ENCODE results near the gene ENPP1.
A peak's percentile ranks its signal among the peaks of the same experiment; 100 is the strongest.

The ENPP1 gene

DNA sequence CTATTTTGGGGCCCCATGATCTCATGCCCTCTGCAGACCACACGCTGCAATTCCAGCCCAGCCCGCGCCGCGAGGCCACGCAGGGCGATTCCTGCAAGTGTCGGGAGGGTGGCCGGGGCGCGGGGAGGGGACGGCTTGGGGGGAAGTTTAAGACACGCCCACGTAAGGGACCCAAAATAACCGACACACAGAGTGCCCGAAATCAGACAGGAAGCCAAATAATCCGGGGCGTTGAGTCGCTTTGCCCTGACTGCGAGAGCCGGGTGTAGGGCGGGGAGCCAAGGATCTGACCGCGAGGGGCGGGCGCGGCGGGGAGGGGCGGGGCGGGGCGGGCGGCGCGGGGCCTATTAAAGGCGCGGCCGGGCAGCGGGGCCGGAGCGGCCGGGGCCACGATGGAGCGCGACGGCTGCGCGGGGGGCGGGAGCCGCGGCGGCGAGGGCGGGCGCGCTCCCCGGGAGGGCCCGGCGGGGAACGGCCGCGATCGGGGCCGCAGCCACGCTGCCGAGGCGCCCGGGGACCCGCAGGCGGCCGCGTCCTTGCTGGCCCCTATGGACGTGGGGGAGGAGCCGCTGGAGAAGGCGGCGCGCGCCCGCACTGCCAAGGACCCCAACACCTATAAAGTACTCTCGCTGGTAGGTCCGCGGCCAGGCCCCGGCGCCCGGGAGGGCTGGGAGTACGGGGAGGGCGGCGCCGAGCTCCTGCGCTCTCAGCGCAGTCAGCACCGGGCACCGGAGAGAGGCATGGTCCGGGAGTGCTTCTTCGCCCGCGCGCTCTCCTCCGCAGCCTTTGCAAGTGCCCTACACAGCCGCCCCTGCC is at the start of gene ENPP1:
ENPP1 (plus strand) TSS at position 377 of the 816 bp plus-strand sequence; CDS start at position 393, 16 bp downstream.
- DNase-seq (ENCODE audit: low read depth in 2 of 3, low spot score in 2 of 3) = peak in 2 of 3 experiments; percentile 14 to 23

GRCh38 chr6:131758920-131759319 is 48.9 kb upstream of the ENPP1 start:
- DNase-seq (ENCODE audit: low read depth in 2 of 3, low spot score in 2 of 3) = no peak

GRCh38 chr6:131761060-131761761 is 46.6 kb upstream of the ENPP1 start:
- no peak for DNase-seq (ENCODE audit: low read depth in 2 of 3, low spot score in 2 of 3)

- DNase-seq (ENCODE audit: low read depth in 2 of 3, low spot score in 2 of 3) = no peak
Measured at GRCh38 chr6:131761762-131762067, 46.1 kb upstream of the ENPP1 start.

GRCh38 chr6:131762984-131763383 is 44.8 kb upstream of the ENPP1 start:
- no peak for DNase-seq (ENCODE audit: low read depth in 2 of 3, low spot score in 2 of 3)

GRCh38 chr6:131763749-131764148 is 44.1 kb upstream of the ENPP1 start:
- no peak for DNase-seq (ENCODE audit: low read depth in 2 of 3, low spot score in 2 of 3)

DNA sequence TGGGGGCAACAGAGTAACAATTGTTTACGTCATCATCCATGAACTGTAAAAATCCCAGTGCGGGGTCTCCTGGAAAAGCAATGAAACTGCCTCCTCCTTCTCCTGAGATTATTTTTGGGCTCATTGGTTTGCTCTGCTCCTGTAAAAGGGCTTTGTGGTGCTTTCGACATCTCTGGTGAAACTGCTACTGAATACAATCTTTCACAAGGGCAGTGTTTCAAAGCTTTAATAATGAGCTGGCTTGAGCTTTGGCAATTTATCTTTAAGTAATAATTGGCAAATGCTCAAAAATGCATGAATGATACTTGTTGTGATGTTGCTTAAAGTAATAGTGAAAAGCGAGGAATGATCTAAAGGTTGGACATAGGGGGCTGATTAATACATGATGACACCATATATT is 43.5 kb upstream of the ENPP1 start:
- no peak for DNase-seq (ENCODE audit: low read depth in 2 of 3, low spot score in 2 of 3)

GRCh38 chr6:131765081-131765803 is 42.6 kb upstream of the ENPP1 start:
- DNase-seq (ENCODE audit: low read depth in 2 of 3, low spot score in 2 of 3) = no peak

GRCh38 chr6:131765804-131766135 is 42.0 kb upstream of the ENPP1 start:
- no peak for DNase-seq (ENCODE audit: low read depth in 2 of 3, low spot score in 2 of 3)

- no peak for DNase-seq (ENCODE audit: low read depth in 2 of 3, low spot score in 2 of 3)
Measured at GRCh38 chr6:131766631-131767030, 41.2 kb upstream of the ENPP1 start.

GRCh38 chr6:131768964-131769363 is 38.9 kb upstream of the ENPP1 start:
- DNase-seq (ENCODE audit: low read depth in 2 of 3, low spot score in 2 of 3) = no peak

DNA sequence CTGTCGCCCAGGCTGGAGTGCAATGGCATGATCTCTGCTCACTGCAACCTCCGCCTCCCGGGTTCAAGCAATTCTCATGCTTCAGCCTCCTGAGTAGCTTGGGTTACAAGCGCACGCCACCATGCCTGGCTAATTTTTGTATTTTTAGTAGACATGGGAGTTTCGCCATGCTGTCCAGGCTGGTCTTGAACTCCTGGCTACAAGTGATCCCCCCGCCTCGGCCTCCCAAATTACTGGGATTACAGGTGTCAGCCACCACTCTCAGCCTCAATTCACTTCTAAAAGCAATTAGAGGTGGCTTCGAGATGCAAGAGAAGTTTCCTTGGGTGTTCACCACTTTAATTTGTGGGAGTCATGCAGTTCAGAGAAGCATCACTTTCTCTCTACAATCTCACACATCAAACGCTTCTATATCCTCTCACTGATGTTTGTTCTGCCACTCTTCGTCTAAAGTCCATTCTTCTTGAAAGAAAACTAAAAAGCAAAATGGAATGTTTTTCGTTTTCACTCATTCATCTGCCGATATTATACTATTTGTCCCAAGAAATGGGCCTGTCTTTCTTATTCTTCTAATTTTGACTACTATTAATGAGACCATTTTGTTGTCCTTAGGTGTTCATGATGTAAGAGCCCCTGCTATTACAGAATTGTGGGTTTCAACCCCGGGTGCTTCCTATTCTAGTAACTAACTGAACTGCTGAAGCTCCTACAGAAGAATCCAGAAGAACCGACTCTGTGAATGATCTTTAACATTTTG is 38.3 kb upstream of the ENPP1 start:
- DNase-seq (ENCODE audit: low read depth in 2 of 3, low spot score in 2 of 3) = no peak

GRCh38 chr6:131770776-131771175 is 37.0 kb upstream of the ENPP1 start:
- no peak for DNase-seq (ENCODE audit: low read depth in 2 of 3, low spot score in 2 of 3)

DNA sequence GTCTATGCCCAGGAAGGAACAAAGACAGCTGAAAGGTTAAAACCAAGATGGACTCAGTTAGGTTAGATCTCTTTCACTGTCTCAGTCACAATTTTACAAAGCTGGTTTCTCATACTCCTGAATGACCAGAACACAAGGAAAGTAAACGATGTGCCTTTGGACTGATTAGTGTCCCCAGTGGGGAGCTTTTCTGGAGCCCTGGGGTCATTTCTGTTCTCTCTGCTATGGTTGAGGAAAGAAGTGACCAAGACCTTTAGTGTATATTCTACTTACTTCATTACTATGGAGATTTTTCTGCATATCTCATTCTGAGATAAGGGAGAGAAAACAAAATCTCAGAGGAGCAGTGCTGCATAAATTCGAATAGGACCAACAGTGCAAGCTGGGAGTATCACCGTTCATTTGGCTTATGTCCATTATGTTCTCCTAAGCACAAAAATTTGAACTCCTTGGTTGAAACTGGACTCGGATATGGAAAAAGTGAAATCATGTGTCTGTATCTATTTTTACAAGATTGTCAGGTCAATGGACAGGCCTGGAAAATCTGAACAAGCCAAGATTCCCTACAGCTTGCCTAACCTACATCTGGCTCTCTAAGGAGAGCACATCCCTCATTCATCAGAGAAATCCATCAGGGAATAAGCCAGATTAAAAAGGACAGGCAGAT is 34.4 kb upstream of the ENPP1 start:
- no peak for DNase-seq (ENCODE audit: low read depth in 2 of 3, low spot score in 2 of 3)

DNA sequence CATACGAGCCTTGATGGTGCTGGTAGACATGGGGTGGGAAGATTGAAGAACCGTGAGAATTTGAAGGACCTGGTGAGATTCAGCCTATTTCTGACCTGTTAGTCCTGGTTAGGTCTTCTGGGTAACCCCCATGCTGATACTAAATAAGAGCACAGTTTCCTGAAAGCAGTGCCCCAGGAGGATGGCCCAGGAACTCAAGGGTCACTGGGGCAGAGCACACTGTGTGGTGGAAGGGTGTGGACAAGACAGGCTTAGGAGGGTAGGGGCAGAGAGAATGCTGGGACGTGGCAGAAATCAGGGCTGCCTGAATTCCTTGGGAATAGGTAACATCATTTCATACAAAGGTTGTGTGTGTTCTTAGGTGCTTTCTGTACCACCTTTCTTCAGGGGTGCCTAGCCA is 31.9 kb upstream of the ENPP1 start:
- no peak for DNase-seq (ENCODE audit: low read depth in 2 of 3, low spot score in 2 of 3)

DNA sequence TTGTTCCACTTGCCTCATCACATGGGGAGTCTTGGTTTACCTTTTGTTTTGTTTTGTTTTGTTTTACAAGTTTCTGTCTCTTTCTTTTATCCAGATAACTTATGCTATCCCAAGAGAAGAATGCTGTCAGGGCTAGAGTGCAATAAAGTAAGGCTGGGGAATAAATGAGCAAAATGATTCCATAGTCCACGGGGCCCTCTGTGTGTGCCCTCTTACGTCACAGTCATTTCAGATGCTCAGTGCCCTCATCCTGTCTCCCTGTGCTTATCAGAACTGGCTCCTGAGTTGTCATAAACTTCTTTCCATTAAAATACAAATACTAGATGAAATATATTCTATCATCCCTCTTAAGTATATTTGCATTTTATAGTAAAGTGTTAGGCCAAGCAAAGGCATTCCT is 30.8 kb upstream of the ENPP1 start:
- DNase-seq (ENCODE audit: low read depth in 2 of 3, low spot score in 2 of 3) = no peak

GRCh38 chr6:131778169-131778568 is 29.7 kb upstream of the ENPP1 start:
- DNase-seq (ENCODE audit: low read depth in 2 of 3, low spot score in 2 of 3) = no peak

GRCh38 chr6:131779304-131779703 is 28.5 kb upstream of the ENPP1 start:
- no peak for DNase-seq (ENCODE audit: low read depth in 2 of 3, low spot score in 2 of 3)

- DNase-seq (ENCODE audit: low read depth in 2 of 3, low spot score in 2 of 3) = no peak
Measured at GRCh38 chr6:131780600-131780999, 27.2 kb upstream of the ENPP1 start.

DNA sequence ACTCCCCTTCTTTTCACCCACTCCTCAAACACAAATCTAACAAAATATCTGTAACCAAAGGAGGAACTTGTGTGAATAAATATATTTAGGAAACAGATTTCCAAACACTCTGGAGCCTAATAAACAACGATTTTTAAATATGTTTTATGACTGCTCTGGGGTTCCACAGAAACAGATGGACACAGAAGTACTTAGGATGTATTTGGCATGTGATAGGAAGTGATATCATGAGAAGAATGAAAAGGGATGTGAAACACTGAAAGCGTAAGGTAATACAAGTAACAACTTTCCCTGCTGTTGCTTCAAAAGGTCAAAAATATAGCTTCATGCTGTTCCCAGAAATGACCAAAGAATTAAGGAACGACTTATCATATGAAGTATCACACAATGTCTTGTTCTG is 26.1 kb upstream of the ENPP1 start:
- no peak for DNase-seq (ENCODE audit: low read depth in 2 of 3, low spot score in 2 of 3)

- no peak for DNase-seq (ENCODE audit: low read depth in 2 of 3, low spot score in 2 of 3)
Measured at GRCh38 chr6:131782764-131783163, 25.1 kb upstream of the ENPP1 start.
